HepG2 (cell line): ENCODE data around the gene DUSP12. TPM values are rescaled to one million over a fixed set of nuclear protein-coding genes. Genes with fewer than 3 reads are reported as not detected.

Source experiments
- DDIT3 ChIP-seq: sonication (generic); formaldehyde crosslinking; IDR thresholded peaks from 2 replicates; pipeline ENCODE4 v1.4.0; 2020; ENCODE audit warnings: mild to moderate bottlenecking, missing genetic modification reagents
- EED ChIP-seq: sonication (generic); formaldehyde crosslinking; IDR thresholded peaks from 2 replicates; pipeline ENCODE4 v1.5.0; 2020; ENCODE audit warnings: mild to moderate bottlenecking, missing genetic modification reagents
- FOSL2 ChIP-seq: sonication (generic); formaldehyde crosslinking; IDR thresholded peaks from 2 replicates; pipeline ENCODE4 v1.4.0; 2020; ENCODE audit warnings: missing genetic modification reagents
- FOXP4 ChIP-seq: sonication (generic); formaldehyde crosslinking; IDR thresholded peaks from 2 replicates; pipeline ENCODE4 v1.4.0; 2020; ENCODE audit warnings: missing genetic modification reagents
- GATAD2A ChIP-seq: IDR thresholded peaks from 2 replicates; pipeline ENCODE4 v1.6.1; 2016
- MTF2 ChIP-seq: sonication (generic); formaldehyde crosslinking; IDR thresholded peaks from 2 replicates; pipeline ENCODE4 v1.5.0; 2020; ENCODE audit warnings: missing genetic modification reagents, borderline replicate concordance
- PHB2 ChIP-seq: fragments of 450-650 bp; IDR thresholded peaks from 2 replicates; pipeline ENCODE4 v1.6.1; 2018; ENCODE audit not compliant: partially characterized antibody
- RARG ChIP-seq: sonication (generic); formaldehyde crosslinking; IDR thresholded peaks from 2 replicates; pipeline ENCODE4 v1.4.0; 2020; ENCODE audit warnings: low read depth, mild to moderate bottlenecking, missing genetic modification reagents
- SRF ChIP-seq: IDR thresholded peaks from 2 replicates; pipeline ENCODE4 v1.6.1; 2011; ENCODE audit warnings: mild to moderate bottlenecking, low read depth, low read length, moderate library complexity
- THAP11 ChIP-seq: IDR thresholded peaks from 2 replicates; pipeline ENCODE4 v1.6.1; 2016; ENCODE audit warnings: missing biosample characterization, missing genetic modification reagents
- THRA ChIP-seq: sonication (generic); formaldehyde crosslinking; IDR thresholded peaks from 2 replicates; pipeline ENCODE4 v1.4.0; 2020; ENCODE audit warnings: missing genetic modification reagents, borderline replicate concordance
- ZFY ChIP-seq: sonication (generic); formaldehyde crosslinking; IDR thresholded peaks from 2 replicates; pipeline ENCODE4 v1.4.0; 2020; ENCODE audit warnings: missing genetic modification reagents
- ZNF24 ChIP-seq: fragments of 450-650 bp; IDR thresholded peaks from 2 replicates; pipeline ENCODE4 v1.6.1; 2017; ENCODE audit warnings: antibody characterized with exemption, mild to moderate bottlenecking
- ZNF816 ChIP-seq: sonication (generic); formaldehyde crosslinking; IDR thresholded peaks from 2 replicates; pipeline ENCODE4 v1.8.0; 2022; ENCODE audit warnings: missing genetic modification reagents, mild to moderate bottlenecking, borderline replicate concordance
- ZSCAN25 ChIP-seq: sonication (generic); formaldehyde crosslinking; IDR thresholded peaks from 2 replicates; pipeline ENCODE4 v1.8.0; 2022; ENCODE audit warnings: mild to moderate bottlenecking, missing genetic modification reagents
- polyA plus RNA-seq, 8 experiments: library from polyadenylated mRNA; depleted of rRNA in 3 of 8; stranded (reverse) in 7 of 8; unstranded in 1 of 8; fragments of >200 nt; fragmentation: Illumina TruSeq in 4 of 8; extraction: Trizol in 4 of 8; gene quantifications; 2 replicates each; pipeline versions ENCODE4 v1.2.1 to v1.2.3, GENCODE V29; 2011 to 2016; ENCODE audit warnings: low read depth in 4 of 8, missing spikeins in 1 of 8, mixed read lengths in 1 of 8; ENCODE audit not compliant: insufficient read depth in 1 of 8
- total RNA-seq, 5 experiments: library from RNA; depleted of rRNA; stranded (reverse); fragments of >200 nt; fragmentation: Illumina TruSeq; extraction: Trizol; gene quantifications; 2 replicates each; pipeline ENCODE4 v1.2.3, GENCODE V29; 2016; ENCODE audit warnings: low read depth in 1 of 5
- TF ChIP-seq, protein P1 (sequence below): sonication (generic); formaldehyde crosslinking; IDR thresholded peaks from 2 replicates; pipeline ENCODE4 v1.4.0; 2020; ENCODE audit warnings: missing genetic modification reagents
- TF ChIP-seq, protein P2 (sequence below): IDR thresholded peaks from 2 replicates; pipeline ENCODE4 v1.6.1; 2012; ENCODE audit warnings: inconsistent platforms
- TF ChIP-seq, protein P3 (sequence below): sonication (generic); formaldehyde crosslinking; IDR thresholded peaks from 2 replicates; pipeline ENCODE4 v1.4.0; 2020; ENCODE audit warnings: missing genetic modification reagents, borderline replicate concordance
- TF ChIP-seq, protein P4 (sequence below): sonication (generic); formaldehyde crosslinking; IDR thresholded peaks from 2 replicates; pipeline ENCODE4 v1.8.0; 2022; ENCODE audit warnings: mild to moderate bottlenecking, missing genetic modification reagents

DUSP12 gene
- total and polyA plus RNA-seq, 2 of the 13 experiments (the other 11 are each of a cell fraction or from before 2014, with no cell fraction given), result 36.7 to 37.1 TPM

GRCh38 chr1:161766102-161766981 is 16.8 kb downstream of the DUSP12 start, which contains the start of gene ATF6 (continued):
- TF ChIP-seq FOSL2 (CRISPR knock-in tag) (peak; percentile 70), PHB2 (no peak), ZNF816 (CRISPR knock-in tag) (0 out of 2 replicates have a peak, but pooled peaks have one; percentile 41), FOXP4 (peak; percentile 81), THRA (CRISPR knock-in tag) (peak; percentile 52; the same call in 1 of the 2 replicates), ZFY (CRISPR knock-in tag) (peak; percentile 70), ZNF24 (0 out of 2 replicates have a peak, but pooled peaks have one; percentile 14), GATAD2A (peak; percentile 85), EED (CRISPR knock-in tag) (no peak), SRF (no peak), THAP11 (CRISPR knock-in tag) (peak; percentile 93), DDIT3 (no peak), ZSCAN25 (peak; percentile 37; the same call in 1 of the 2 replicates), RARG (no peak), MTF2 (no peak)
- TF ChIP-seq, protein P1, sequence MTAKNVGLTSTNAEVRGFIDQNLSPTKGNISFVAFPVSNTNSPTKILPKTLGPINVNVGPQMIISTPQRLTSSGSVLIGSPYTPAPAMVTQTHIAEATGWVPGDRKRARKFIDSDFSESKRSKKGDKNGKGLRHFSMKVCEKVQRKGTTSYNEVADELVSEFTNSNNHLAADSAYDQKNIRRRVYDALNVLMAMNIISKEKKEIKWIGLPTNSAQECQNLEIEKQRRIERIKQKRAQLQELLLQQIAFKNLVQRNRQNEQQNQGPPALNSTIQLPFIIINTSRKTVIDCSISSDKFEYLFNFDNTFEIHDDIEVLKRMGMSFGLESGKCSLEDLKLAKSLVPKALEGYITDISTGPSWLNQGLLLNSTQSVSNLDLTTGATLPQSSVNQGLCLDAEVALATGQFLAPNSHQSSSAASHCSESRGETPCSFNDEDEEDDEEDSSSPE (CRISPR knock-in tag), result peak; percentile 44
- TF ChIP-seq, protein P2, sequence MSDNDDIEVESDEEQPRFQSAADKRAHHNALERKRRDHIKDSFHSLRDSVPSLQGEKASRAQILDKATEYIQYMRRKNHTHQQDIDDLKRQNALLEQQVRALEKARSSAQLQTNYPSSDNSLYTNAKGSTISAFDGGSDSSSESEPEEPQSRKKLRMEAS, result peak; percentile 85
- TF ChIP-seq, protein P3, sequence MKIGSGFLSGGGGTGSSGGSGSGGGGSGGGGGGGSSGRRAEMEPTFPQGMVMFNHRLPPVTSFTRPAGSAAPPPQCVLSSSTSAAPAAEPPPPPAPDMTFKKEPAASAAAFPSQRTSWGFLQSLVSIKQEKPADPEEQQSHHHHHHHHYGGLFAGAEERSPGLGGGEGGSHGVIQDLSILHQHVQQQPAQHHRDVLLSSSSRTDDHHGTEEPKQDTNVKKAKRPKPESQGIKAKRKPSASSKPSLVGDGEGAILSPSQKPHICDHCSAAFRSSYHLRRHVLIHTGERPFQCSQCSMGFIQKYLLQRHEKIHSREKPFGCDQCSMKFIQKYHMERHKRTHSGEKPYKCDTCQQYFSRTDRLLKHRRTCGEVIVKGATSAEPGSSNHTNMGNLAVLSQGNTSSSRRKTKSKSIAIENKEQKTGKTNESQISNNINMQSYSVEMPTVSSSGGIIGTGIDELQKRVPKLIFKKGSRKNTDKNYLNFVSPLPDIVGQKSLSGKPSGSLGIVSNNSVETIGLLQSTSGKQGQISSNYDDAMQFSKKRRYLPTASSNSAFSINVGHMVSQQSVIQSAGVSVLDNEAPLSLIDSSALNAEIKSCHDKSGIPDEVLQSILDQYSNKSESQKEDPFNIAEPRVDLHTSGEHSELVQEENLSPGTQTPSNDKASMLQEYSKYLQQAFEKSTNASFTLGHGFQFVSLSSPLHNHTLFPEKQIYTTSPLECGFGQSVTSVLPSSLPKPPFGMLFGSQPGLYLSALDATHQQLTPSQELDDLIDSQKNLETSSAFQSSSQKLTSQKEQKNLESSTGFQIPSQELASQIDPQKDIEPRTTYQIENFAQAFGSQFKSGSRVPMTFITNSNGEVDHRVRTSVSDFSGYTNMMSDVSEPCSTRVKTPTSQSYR (CRISPR knock-in tag), result no peak; the same call in 1 of the 2 replicates
- TF ChIP-seq, protein P4, sequence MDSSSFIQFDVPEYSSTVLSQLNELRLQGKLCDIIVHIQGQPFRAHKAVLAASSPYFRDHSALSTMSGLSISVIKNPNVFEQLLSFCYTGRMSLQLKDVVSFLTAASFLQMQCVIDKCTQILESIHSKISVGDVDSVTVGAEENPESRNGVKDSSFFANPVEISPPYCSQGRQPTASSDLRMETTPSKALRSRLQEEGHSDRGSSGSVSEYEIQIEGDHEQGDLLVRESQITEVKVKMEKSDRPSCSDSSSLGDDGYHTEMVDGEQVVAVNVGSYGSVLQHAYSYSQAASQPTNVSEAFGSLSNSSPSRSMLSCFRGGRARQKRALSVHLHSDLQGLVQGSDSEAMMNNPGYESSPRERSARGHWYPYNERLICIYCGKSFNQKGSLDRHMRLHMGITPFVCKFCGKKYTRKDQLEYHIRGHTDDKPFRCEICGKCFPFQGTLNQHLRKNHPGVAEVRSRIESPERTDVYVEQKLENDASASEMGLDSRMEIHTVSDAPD (CRISPR knock-in tag), result no peak
